HG03378 (cell line): ENCODE measurements around the gene ENPP4.
"Not testable (repeated sequence)": the region's sequence is repeated elsewhere in the genome, so short reads cannot be mapped to it uniquely, and the experiment has no call there.

Source experiments
- ATAC-seq: cut with Tn5 transposase; IDR thresholded peaks from one replicate; pipeline ENCODE4 v1.9.1; 2021; ENCODE audit warnings: mild to moderate bottlenecking, moderate library complexity; ENCODE audit not compliant: unreplicated experiment

The ENPP4 gene

DNA sequence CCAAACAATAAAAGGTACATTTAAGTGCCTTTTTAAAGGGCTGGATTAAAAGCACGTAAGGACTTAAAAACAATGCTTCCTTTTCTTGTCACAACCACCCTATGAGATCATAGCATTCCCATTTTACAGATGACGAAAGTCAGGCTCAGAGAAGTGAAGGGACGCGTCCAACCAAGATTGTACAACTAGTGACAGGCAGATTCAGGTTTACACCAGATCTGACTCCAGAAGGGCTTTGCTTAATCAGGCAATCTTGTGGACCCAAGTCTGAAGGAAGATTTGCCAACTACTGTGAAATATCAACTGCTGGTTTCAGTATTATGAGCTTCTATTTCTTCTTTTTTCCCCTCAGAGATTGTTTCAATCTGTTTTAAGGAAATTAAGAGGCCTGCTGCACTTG lies 877 bp downstream of the ENPP4 start:
- ATAC-seq, result no peak

DNA sequence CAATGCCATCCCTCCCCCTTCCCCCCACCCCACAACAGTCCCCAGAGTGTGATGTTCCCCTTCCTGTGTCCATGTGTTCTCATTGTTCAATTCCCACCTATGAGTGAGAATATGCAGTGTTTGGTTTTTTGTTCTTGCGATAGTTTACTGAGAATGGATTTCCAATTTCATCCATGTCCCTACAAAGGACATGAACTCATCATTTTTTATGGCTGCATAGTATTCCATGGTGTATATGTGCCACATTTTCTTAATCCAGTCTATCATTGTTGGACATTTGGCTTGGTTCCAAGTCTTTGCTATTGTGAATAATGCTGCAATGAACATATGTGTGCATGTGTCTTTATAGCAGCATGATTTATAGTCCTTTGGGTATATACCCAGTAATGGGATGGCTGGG lies 1.5 kb downstream of the ENPP4 start:
- ATAC-seq, result not testable (repeated sequence)

GRCh38 chr6:46134216-46134615 lies 4.4 kb downstream of the ENPP4 start:
- no peak for ATAC-seq

- no peak for ATAC-seq
Measured at GRCh38 chr6:46135176-46135575, 5.4 kb downstream of the ENPP4 start.

DNA sequence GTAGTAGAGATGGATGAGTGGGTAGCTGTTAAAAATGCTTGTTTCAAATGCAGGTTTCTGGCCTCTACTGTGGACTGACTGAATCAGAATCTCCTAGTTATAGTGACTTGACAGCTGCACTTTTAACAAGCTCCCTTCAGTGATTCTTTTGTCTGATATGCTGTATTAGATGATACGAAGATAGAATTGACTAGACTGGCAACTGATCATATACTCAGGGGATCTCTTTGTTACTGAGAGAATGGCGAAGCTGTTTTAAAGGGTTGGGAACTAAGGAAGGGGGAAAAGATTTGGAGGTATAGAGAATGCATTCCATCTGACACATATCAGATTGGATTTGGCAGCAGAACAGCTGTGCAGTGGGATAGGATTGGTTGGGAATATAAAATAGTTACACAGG lies 7.0 kb downstream of the ENPP4 start:
- no peak for ATAC-seq

GRCh38 chr6:46137387-46137786 lies 7.6 kb downstream of the ENPP4 start:
- peak; percentile 44 for ATAC-seq

DNA sequence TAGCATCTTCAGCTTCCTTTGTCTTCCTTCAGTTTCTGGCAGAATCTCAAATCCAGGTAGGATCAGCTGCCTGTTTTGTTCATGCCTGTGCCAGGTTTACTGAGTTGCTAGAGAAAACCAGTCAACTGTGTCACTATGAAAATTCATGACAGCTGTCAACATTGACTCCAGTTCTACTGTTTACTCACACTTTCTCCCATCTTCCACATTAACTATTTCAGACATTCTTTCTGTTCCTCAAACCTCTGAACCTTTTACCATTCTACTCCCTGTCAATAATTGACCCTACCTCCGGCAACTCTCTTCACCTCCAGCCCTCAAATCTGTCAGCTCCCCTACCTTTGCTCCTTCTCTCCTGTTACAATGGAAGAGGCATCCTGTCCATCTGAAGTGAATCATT lies 8.5 kb downstream of the ENPP4 start:
- ATAC-seq, result peak; percentile 88

DNA sequence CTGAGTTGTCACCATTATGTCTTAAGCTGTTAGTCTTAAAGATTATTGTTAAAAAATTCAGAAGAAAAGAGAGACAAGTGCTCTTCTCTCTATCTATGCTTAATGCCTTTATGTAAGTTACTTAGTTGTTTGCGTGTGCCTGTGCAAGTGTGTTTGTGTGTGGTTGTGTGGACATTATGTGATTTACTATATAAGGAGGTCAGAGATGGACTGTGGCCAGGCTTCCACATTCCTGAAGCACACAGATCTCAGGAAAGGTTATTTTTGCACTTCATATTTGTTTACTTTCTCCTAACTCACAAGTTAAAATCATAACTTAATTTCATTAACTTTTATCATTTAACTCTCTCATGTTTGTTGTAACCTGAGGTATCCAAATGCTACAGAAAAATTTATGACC lies 14.5 kb downstream of the ENPP4 start:
- ATAC-seq, result no peak

- ATAC-seq, result not testable (repeated sequence)
Measured at GRCh38 chr6:46149066-46149465, 19.3 kb downstream of the ENPP4 start.

GRCh38 chr6:46156701-46157100 lies 26.9 kb downstream of the ENPP4 start:
- no peak for ATAC-seq

DNA sequence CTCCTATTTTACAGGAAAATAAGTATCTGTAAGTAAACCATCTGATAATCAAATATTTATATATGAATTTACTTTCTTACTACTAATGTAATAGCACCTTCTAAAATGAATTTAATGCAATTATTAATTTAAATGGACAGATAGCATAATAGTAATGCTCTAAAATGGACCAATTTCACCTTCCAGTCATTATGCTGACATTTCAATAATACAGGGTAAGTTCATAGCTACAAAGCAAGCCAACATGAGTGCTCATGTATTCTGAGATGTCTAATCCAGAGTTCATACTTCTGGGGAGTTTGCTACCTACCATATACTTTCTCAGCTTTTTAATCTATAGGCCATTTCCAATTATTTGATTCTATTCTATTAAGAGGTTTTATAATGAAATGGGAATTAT lies 29.4 kb downstream of the ENPP4 start:
- ATAC-seq, result no peak

GRCh38 chr6:46160102-46160501 lies 30.3 kb downstream of the ENPP4 start:
- no peak for ATAC-seq

GRCh38 chr6:46170357-46171289 lies 40.8 kb downstream of the ENPP4 start, which contains the start of gene ENPP5:
TSS of gene ENPP5 (minus strand) at chr6:46170980. CDS start at chr6:46168262, 2,718 bp downstream.
- peak; percentile 69 for ATAC-seq

- ATAC-seq, result no peak
Measured at GRCh38 chr6:46172176-46172575, 42.4 kb downstream of the ENPP4 start.

DNA sequence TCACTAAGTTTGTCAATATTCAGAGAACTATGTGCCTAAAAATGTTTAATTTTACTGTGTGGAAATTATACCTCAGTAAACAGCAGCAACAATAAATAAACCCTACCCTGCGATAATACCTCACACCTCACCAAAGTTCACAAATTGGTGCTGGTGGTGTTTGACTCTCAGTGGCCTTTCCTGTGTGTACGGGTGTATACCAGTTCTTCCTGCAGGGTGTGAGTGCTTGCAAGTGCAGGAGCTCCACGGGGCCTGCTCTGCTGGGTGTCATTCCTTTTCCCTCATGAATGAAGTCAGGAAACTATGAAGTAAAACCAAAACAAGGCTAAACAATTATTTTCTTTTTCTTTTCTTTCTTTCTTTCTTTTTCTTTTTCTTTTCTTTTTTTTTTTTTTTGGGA lies 45.1 kb downstream of the ENPP4 start:
- ATAC-seq, result no peak

DNA sequence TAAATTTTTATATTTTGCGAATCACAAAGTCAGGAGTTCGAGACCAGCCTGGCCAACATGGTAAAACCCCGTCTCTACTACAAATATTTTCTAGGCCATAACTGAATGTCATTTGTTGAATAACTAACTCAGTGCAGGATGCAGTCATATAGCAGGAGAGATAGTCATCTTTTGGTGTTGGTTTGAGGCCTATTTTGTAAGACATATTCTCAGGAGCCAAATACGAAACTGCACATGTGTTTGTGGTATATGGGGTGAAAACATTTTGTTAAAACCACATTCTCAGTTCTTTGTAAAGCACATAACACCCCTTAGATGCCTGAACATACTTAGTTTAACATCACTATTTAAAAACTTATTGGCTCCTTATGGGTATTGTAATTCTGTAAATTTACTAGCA lies 45.7 kb downstream of the ENPP4 start:
- ATAC-seq, result peak; percentile 95

DNA sequence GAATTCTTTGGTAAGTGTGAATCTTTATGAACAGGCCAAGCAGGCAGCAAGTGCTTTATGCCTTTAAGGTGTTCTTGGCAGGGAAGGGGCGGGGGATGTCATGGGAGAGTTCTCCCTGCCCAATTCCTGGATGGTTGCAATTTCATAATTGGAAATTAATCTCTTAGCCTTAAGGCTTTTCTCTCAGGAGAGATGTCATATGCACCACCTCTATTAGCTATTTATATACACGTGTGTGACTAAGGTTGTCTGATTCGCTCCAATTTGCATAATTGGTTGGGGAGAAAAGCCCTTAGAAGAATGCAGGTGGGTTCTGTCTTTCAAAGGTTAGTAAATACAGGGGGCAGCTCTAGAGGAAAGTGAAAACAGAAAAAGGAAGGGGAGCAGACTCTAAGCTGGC lies 46.2 kb downstream of the ENPP4 start:
- no peak for ATAC-seq

- no peak for ATAC-seq
Measured at GRCh38 chr6:46184114-46184513, 54.3 kb downstream of the ENPP4 start.

- ATAC-seq, result no peak
Measured at GRCh38 chr6:46186583-46186982, 56.8 kb downstream of the ENPP4 start.

DNA sequence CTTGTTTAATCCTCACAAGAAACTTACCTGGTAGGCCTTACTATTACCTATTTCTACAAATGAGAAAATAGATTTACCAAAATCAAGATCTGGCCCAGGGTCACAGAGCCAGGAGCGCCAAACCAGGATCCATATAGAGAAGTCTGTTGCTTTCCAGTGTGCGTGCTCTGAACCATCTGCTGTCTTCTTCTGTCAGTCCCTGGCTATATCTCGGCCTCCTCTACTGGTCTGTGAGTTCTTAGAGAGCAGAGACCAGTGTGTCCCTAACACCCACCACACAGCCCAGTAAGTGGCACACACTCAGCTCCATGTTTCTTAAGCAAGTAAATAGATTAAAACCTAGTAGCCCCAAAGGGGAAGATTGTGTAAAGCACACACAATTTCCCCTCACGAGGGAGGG lies 59.9 kb downstream of the ENPP4 start:
- ATAC-seq, result no peak

DNA sequence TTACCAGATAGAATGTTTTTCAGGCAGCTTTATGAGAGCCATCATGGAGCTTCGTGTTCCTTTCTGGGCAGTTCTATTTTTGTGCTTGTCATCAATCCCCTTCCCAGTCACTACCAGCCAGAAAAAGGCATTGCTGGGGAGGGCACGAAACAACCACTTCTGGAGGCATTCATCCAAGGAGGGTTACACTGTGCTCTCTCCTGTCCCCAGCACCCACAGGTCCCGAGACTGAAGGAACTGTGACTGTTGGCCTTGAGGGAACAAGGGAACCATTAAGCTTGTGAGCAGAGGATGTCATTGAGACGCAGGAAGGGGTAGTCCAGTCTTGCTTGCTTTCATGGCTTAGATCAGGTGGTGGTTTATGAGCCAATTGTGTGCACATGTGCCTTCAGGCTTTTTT lies 61.1 kb downstream of the ENPP4 start:
- no peak for ATAC-seq

- no peak for ATAC-seq
Measured at GRCh38 chr6:46191961-46192360, 62.2 kb downstream of the ENPP4 start.
